IMR-90 (cell line): Measurements from ENCODE around the gene LDHAL6B. TPM values are rescaled to one million over a fixed set of nuclear protein-coding genes. Genes with fewer than 3 reads are reported as not detected.
A peak's percentile ranks its signal among the peaks of the same experiment; 100 is the strongest.

ENCODE experiments used
- ATAC-seq: fragments of 200-7000 bp; cut with Tn5 transposase; 2 replicates; pipeline ENCODE4 v1.9.1; 2020; ENCODE audit warnings: low read depth, mild to moderate bottlenecking, moderate library complexity
- BruUV-seq: library from RNA; stranded (reverse); fragments of 400-500 nt; replicated peaks from 2 replicates; lab custom pipeline; 2021; lab: Mats Ljungman, UMichigan
- CTCF ChIA-PET: fragments of 300-600 bp; formaldehyde crosslinking; extraction: SDS; loops from one replicate; lab custom pipeline; 2021; ENCODE audit warnings: antibody characterized with exemption; lab: Yijun Ruan, JAX
- POLR2A ChIA-PET: fragments of 300-600 bp; sonication (Branson Sonifier 250); formaldehyde crosslinking; loops from one replicate; lab custom pipeline; 2022; ENCODE audit warnings: antibody characterized with exemption; ENCODE audit not compliant: unreplicated experiment; lab: Charles Lee
- DNase-seq: peaks from one replicate; pipeline ENCODE4 v3.0.0; 2013
- H2AFZ ChIP-seq: replicated peaks from 2 replicates; pipeline ENCODE3; 2013; ENCODE audit warnings: low read length, mild to moderate bottlenecking; ENCODE audit not compliant: poor library complexity
- H2AK5ac ChIP-seq: 2 replicates; pipeline ENCODE4 v1.6.1; 2013; ENCODE audit warnings: low read depth, low read length, inconsistent platforms
- H2AK9ac ChIP-seq: replicated peaks from 2 replicates; pipeline ENCODE3; 2013; ENCODE audit warnings: mild to moderate bottlenecking, low read depth, low read length, moderate library complexity; ENCODE audit not compliant: poor library complexity
- H2BK120ac ChIP-seq: 2 replicates; pipeline ENCODE4 v1.6.1; 2013; ENCODE audit warnings: low read depth, low read length, inconsistent platforms
- H2BK15ac ChIP-seq: 3 replicates; pipeline ENCODE4 v1.6.1; 2013; ENCODE audit warnings: low read depth, low read length, inconsistent platforms
- H2BK20ac ChIP-seq: 2 replicates; pipeline ENCODE4 v1.6.1; 2013; ENCODE audit warnings: low read depth, mild to moderate bottlenecking, inconsistent platforms, low read length, moderate library complexity
- H2BK5ac ChIP-seq: 2 replicates; pipeline ENCODE4 v1.6.1; 2013; ENCODE audit warnings: mild to moderate bottlenecking, low read depth, low read length, inconsistent platforms; ENCODE audit not compliant: poor library complexity, severe bottlenecking
- H3K14ac ChIP-seq: replicated peaks from 2 replicates; pipeline ENCODE4 v1.6.1; 2013; ENCODE audit warnings: low read depth, low read length, inconsistent platforms
- H3K18ac ChIP-seq: 2 replicates; pipeline ENCODE4 v1.6.1; 2013; ENCODE audit warnings: low read depth, low read length, control low read depth
- H3K23ac ChIP-seq: 2 replicates; pipeline ENCODE4 v1.6.1; 2013; ENCODE audit warnings: low read depth, low read length, inconsistent platforms
- H3K27ac ChIP-seq: 2 replicates; pipeline ENCODE4 v1.5.1; 2013; ENCODE audit warnings: mild to moderate bottlenecking, control low read depth, low read length; ENCODE audit not compliant: insufficient read depth
- H3K27me3 ChIP-seq: 2 replicates; pipeline ENCODE4 v1.6.1; 2013; ENCODE audit warnings: low read length; ENCODE audit not compliant: control insufficient read depth, insufficient read depth
- H3K36me3 ChIP-seq: 2 replicates; pipeline ENCODE4 v1.6.1; 2013; ENCODE audit warnings: low read length, mixed read lengths; ENCODE audit not compliant: control insufficient read depth, insufficient read depth
- H3K4ac ChIP-seq: 2 replicates; pipeline ENCODE4 v1.6.1; 2013; ENCODE audit warnings: low read depth, low read length, inconsistent platforms
- H3K4me1 ChIP-seq: 2 replicates; pipeline ENCODE4 v1.6.1; 2013; ENCODE audit warnings: low read length, mixed read lengths; ENCODE audit not compliant: control insufficient read depth, insufficient read depth
- H3K4me2 ChIP-seq: 2 replicates; pipeline ENCODE4 v1.6.1; 2013; ENCODE audit warnings: low read depth, mild to moderate bottlenecking, control low read depth, low read length, moderate library complexity
- H3K4me3 ChIP-seq: 2 replicates; pipeline ENCODE4 v1.5.1; 2013; ENCODE audit warnings: low read depth, mild to moderate bottlenecking, control low read depth, low read length, moderate library complexity; ENCODE audit not compliant: insufficient read depth
- H3K56ac ChIP-seq: 2 replicates; pipeline ENCODE4 v1.6.1; 2013; ENCODE audit warnings: low read length, inconsistent platforms; ENCODE audit not compliant: insufficient read depth; ENCODE audit errors: extremely low read depth
- H3K79me1 ChIP-seq, 2 experiments: 2 replicates each; pipeline ENCODE4 v1.6.1; 2013; ENCODE audit warnings: low read length in 2 of 2, inconsistent platforms in 1 of 2, low read depth in 1 of 2
- H3K9ac ChIP-seq: 2 replicates; pipeline ENCODE4 v1.6.1; 2013; ENCODE audit warnings: low read depth, low read length, control low read depth
- H3K9me1 ChIP-seq: 2 replicates; pipeline ENCODE4 v1.6.1; 2013; ENCODE audit warnings: low read length, inconsistent platforms; ENCODE audit not compliant: insufficient read depth
- H3K9me3 ChIP-seq: 2 replicates; pipeline ENCODE4 v1.6.1; 2013; ENCODE audit warnings: low read length; ENCODE audit not compliant: control insufficient read depth, insufficient read depth
- H4K20me1 ChIP-seq: 2 replicates; pipeline ENCODE4 v1.6.1; 2013; ENCODE audit warnings: low read length, inconsistent platforms; ENCODE audit not compliant: insufficient read depth
- H4K5ac ChIP-seq: 2 replicates; pipeline ENCODE4 v1.6.1; 2013; ENCODE audit warnings: mild to moderate bottlenecking, low read depth, low read length, control low read depth
- H4K8ac ChIP-seq, 2 experiments: 2 replicates each; pipeline ENCODE4 v1.6.1; 2013; ENCODE audit warnings: low read depth in 2 of 2, low read length in 2 of 2, control low read depth in 1 of 2, inconsistent platforms in 1 of 2
- H4K91ac ChIP-seq: 2 replicates; pipeline ENCODE4 v1.6.1; 2013; ENCODE audit warnings: low read depth, low read length, inconsistent platforms; ENCODE audit not compliant: insufficient read depth
- BHLHE40 ChIP-seq: fragments of 150-350 bp; IDR thresholded peaks from 2 replicates; pipeline ENCODE4 v1.6.1; 2016; ENCODE audit warnings: mild to moderate bottlenecking, low read depth, low read length
- CEBPB ChIP-seq: IDR thresholded peaks from 2 replicates; pipeline ENCODE4 v1.6.1; 2012; ENCODE audit warnings: low read depth, low read length, improper control_type of control experiment
- CHD1 ChIP-seq: IDR thresholded peaks from 2 replicates; pipeline ENCODE4 v1.6.1; 2012; ENCODE audit warnings: low read depth, low read length, improper control_type of control experiment
- CTCF ChIP-seq: conservative IDR thresholded peaks from 2 replicates; pipeline ENCODE4 v1.5.1; 2012; ENCODE audit warnings: mild to moderate bottlenecking, low read depth, low read length, improper control_type of control experiment
- ELK1 ChIP-seq: fragments of 150-350 bp; IDR thresholded peaks from 2 replicates; pipeline ENCODE4 v1.6.1; 2016; ENCODE audit warnings: low read depth, mild to moderate bottlenecking, low read length, moderate library complexity, borderline replicate concordance
- FOS ChIP-seq: fragments of 150-350 bp; IDR thresholded peaks from 2 replicates; pipeline ENCODE4 v1.6.1; 2016; ENCODE audit warnings: low read depth, low read length
- MAFK ChIP-seq: IDR thresholded peaks from 2 replicates; pipeline ENCODE4 v1.6.1; 2012; ENCODE audit warnings: low read depth, low read length, improper control_type of control experiment
- MAZ ChIP-seq: IDR thresholded peaks from 2 replicates; pipeline ENCODE4 v1.6.1; 2012; ENCODE audit warnings: low read depth, mild to moderate bottlenecking, low read length, improper control_type of control experiment, moderate library complexity, borderline replicate concordance
- MXI1 ChIP-seq: IDR thresholded peaks from 2 replicates; pipeline ENCODE4 v1.6.1; 2012; ENCODE audit warnings: low read depth, mild to moderate bottlenecking, low read length, moderate library complexity, borderline replicate concordance
- NFE2L2 ChIP-seq: fragments of 150-350 bp; IDR thresholded peaks from 2 replicates; pipeline ENCODE4 v1.6.1; 2016; ENCODE audit warnings: low read depth, mild to moderate bottlenecking, low read length
- POLR2A ChIP-seq: IDR thresholded peaks from 2 replicates; pipeline ENCODE4 v1.6.1; 2012; ENCODE audit warnings: mild to moderate bottlenecking, low read depth, low read length
- RAD21 ChIP-seq: IDR thresholded peaks from 2 replicates; pipeline ENCODE4 v1.6.1; 2012; ENCODE audit warnings: low read length, improper control_type of control experiment
- RCOR1 ChIP-seq: IDR thresholded peaks from 2 replicates; pipeline ENCODE4 v1.6.1; 2012; ENCODE audit warnings: mild to moderate bottlenecking, low read length, improper control_type of control experiment; ENCODE audit not compliant: insufficient replicate concordance
- RFX5 ChIP-seq: IDR thresholded peaks from 2 replicates; pipeline ENCODE4 v1.8.0; 2012; ENCODE audit warnings: low read depth, mild to moderate bottlenecking, low read length, moderate library complexity
- SMC3 ChIP-seq: fragments of 150-350 bp; IDR thresholded peaks from 2 replicates; pipeline ENCODE4 v1.6.1; 2016; ENCODE audit warnings: low read depth, mild to moderate bottlenecking, antibody characterized with exemption, low read length, moderate library complexity
- USF2 ChIP-seq: fragments of 150-350 bp; IDR thresholded peaks from 2 replicates; pipeline ENCODE4 v1.6.1; 2017; ENCODE audit warnings: mild to moderate bottlenecking, antibody characterized with exemption, low read length, low read depth
- WGBS, 2 experiments: methylation state at CpG; one replicate each; pipeline versions ENCODE4 v1.1.5 to v1.1.7; 2013; ENCODE audit warnings: missing lambda C conversion rate in 2 of 2; ENCODE audit not compliant: insufficient read length in 1 of 2; ENCODE audit errors: extremely low coverage in 2 of 2; 5-methylcytosine and 5-hydroxymethylcytosine counted together
- dilution Hi-C: fragments of 300-500 bp; cut with HindIII; formaldehyde crosslinking; loops from one replicate; pipeline ENCODE4 v1.14.3; 2018; ENCODE audit warnings: low sequenced_read_pairs; ENCODE audit not compliant: unreplicated experiment
- in situ Hi-C: fragments of 300-500 bp; cut with MboI; formaldehyde crosslinking; loops from 3 replicates; pipeline ENCODE4 v1.14.3; 2019; ENCODE audit warnings: low sequenced_read_pairs, inconsistent platforms, mixed read lengths
- intact Hi-C: fragments of 100-400 bp; cut with micrococcal nuclease; formaldehyde crosslinking; loops from 2 replicates; pipeline ENCODE4 v1.10.0; 2022
- polyA plus RNA-seq, 3 experiments: library from polyadenylated mRNA; depleted of rRNA; stranded (reverse); fragments of >200 nt; gene quantifications; 2 replicates each; pipeline ENCODE4 v1.2.3, GENCODE V29; 2012; ENCODE audit warnings: low replicate concordance in 1 of 3
- total RNA-seq: library from RNA; depleted of rRNA; stranded (reverse); fragments of >200 nt; gene quantifications from 2 replicates; pipeline ENCODE4 v1.2.3, GENCODE V29; 2012

The LDHAL6B gene
- total and polyA plus RNA-seq, 2 of the 4 experiments (the other 2 are of a cell fraction): not detected

DNA sequence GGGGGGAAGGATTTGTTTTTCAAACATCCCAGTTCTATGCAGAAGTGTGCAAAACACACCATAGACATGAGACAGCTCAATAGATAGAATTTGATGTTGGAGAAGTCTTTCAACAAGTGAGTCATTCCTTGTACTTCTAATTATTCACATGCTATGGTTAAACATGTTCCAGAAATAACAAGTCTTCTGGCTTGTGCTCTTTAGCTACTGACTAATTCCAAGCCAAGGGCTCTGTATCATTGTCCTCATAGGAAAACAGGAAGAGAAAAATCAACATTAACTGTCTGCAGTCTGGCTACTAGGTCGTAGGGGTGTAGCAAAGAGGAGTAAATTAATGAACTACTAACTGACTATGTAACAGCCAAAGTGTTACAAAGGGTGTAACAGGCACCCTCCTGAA is 25.8 kb downstream of the LDHAL6B start:
- dilution Hi-C loops: no loop called here
- intact Hi-C loops: no loop called here
- Histone ChIP-seq H4K20me1 (peaks cover 6% of the 10 kb centered on the region; the same call in 1 of the 2 replicates), H2AK5ac (peak overlapping the region; percentile 50; the same call in 1 of the 2 replicates), H4K91ac (peak overlapping the region; percentile 72; the same call in 1 of the 2 replicates), H2BK120ac (peak overlapping the region; percentile 91), H3K18ac (peak overlapping the region; percentile 70; the same call in 1 of the 2 replicates), H3K9me1 (peaks cover 15% of the 10 kb centered on the region), H3K4ac (peak overlapping the region; percentile 87), H3K9me3 (no peaks in the 10 kb centered on the region), H3K36me3 (peaks cover 4% of the 10 kb centered on the region; the same call in 1 of the 2 replicates), H2AFZ (peak overlapping the region; percentile 53), H2BK5ac (peak overlapping the region; percentile 92), H3K56ac (peak overlapping the region; percentile 74; the same call in 1 of the 2 replicates), H3K27ac (peak overlapping the region; percentile 64), H3K23ac (peak overlapping the region; percentile 82), H3K4me2 (peak overlapping the region; percentile 78; the same call in 1 of the 2 replicates), H2AK9ac (no peak overlapping the region), H3K4me1 (peaks cover 7% of the 10 kb centered on the region), H3K9ac (no peak overlapping the region; the same call in 1 of the 2 replicates), H2BK20ac (peak overlapping the region; percentile 82), H3K14ac (peak overlapping the region; percentile 88), H4K8ac (peak overlapping the region in 1 of 2 experiments; percentile 84; a peak in 2 of 4 replicates), H4K5ac (peak overlapping the region; percentile 25; the same call in 1 of the 2 replicates), H2BK15ac (peak overlapping the region; percentile 93; the same call in 1 of the 3 replicates), H3K27me3 (no peaks in the 10 kb centered on the region), H3K4me3 (no peak overlapping the region), H3K79me1 (peaks cover 20 to 37% of the 10 kb centered on the region in 2 experiments)
- peak; percentile 93 for DNase-seq
- no CpG with 5 or more reads among the region's 1 CpG for WGBS, 2 experiments
- ChIA-PET POLR2A (no interaction called here), CTCF (no interaction called here)
- in situ Hi-C loops: no loop called here
- TF ChIP-seq USF2: no peak
- TF ChIP-seq BHLHE40: peak; percentile 65
- no peak for TF ChIP-seq MAFK
- TF ChIP-seq RFX5: no peak
- no peak for TF ChIP-seq NFE2L2
- no peak for TF ChIP-seq POLR2A
- TF ChIP-seq RCOR1: peak; percentile 30
- TF ChIP-seq RAD21: 0 out of 2 replicates have a peak, but pooled peaks have one; percentile 9
- TF ChIP-seq FOS: peak; percentile 72
- no peak for TF ChIP-seq ELK1
- TF ChIP-seq CEBPB: no peak
- no peak for TF ChIP-seq MAZ
- TF ChIP-seq SMC3: no peak; the same call in 1 of the 2 replicates
- TF ChIP-seq CTCF: no peak
- TF ChIP-seq CHD1: no peak
- TF ChIP-seq MXI1: peak; percentile 54; the same call in 1 of the 2 replicates
- no TSS peak for BruUV-seq
- ATAC-seq: peak; percentile 96
